Mucosa of descending colon (tissue), 3 donors: Measurements from ENCODE around the gene MAP7D1. TPM values are rescaled to one million over a fixed set of nuclear protein-coding genes. Genes with fewer than 3 reads are reported as not detected.
"Not testable (repeated sequence)": the region's sequence is repeated elsewhere in the genome, so short reads cannot be mapped to it uniquely, and the experiment has no call there.

Source experiments
- ATAC-seq: fragments of 200-7000 bp; cut with Tn5 transposase; one replicate; pipeline ENCODE4 v1.9.1; 2020; ENCODE audit warnings: mild to moderate bottlenecking, moderate library complexity
- DNase-seq, 3 donors: peaks; one replicate each; pipeline ENCODE4 v3.0.0-alpha.2; 2020
- H3K36me3 ChIP-seq: fragments of 200-600 bp; one replicate; pipeline ENCODE4 v1.8.0; 2021; ENCODE audit warnings: low read depth, mild to moderate bottlenecking
- H3K4me1 ChIP-seq: fragments of 200-600 bp; one replicate; pipeline ENCODE4 v1.8.0; 2021; ENCODE audit warnings: low read depth, mild to moderate bottlenecking
- H3K4me3 ChIP-seq: fragments of 200-600 bp; one replicate; pipeline ENCODE4 v1.8.0; 2021; ENCODE audit warnings: mild to moderate bottlenecking
- H3K9me3 ChIP-seq: fragments of 200-600 bp; one replicate; pipeline ENCODE4 v1.8.0; 2021; ENCODE audit warnings: mild to moderate bottlenecking
- intact Hi-C, 2 donors: fragments of 100-400 bp; cut with DNase I in 1 of 2; cut with micrococcal nuclease in 1 of 2; formaldehyde crosslinking; loops; one replicate each; pipeline versions ENCODE4 v1.11.0 to v1.11.1; 2022; cut with DNase I, micrococcal nuclease
- total RNA-seq, 3 donors: library from RNA; stranded (reverse); fragmentation: NEBNext Ultra II Directional in 2 of 3; extraction: Animal tissue kit (Norgen Biotek cat#: 25700) in 2 of 3; gene quantifications; one replicate each; pipeline versions ENCODE4 v1.2.1 to v1.2.4, GENCODE V29; 2021 to 2023
- TF ChIP-seq, protein P1 (sequence below): fragments of 200-600 bp; IDR thresholded peaks from one replicate; pipeline ENCODE4 v1.8.0; 2022; ENCODE audit warnings: antibody characterized with exemption, mild to moderate bottlenecking
- donor health status: DM: no; HTN: no; CAD: no; lungs with moderate emphysema.
- donor health status: DM: no; HTN: no; CAD: no.
- donor health status: DM: no; HTN: yes; CAD: no.

Gene MAP7D1
- total RNA-seq, 3 donors from 2014 or later = 41.5 to 161 (median 61.9) TPM

DNA sequence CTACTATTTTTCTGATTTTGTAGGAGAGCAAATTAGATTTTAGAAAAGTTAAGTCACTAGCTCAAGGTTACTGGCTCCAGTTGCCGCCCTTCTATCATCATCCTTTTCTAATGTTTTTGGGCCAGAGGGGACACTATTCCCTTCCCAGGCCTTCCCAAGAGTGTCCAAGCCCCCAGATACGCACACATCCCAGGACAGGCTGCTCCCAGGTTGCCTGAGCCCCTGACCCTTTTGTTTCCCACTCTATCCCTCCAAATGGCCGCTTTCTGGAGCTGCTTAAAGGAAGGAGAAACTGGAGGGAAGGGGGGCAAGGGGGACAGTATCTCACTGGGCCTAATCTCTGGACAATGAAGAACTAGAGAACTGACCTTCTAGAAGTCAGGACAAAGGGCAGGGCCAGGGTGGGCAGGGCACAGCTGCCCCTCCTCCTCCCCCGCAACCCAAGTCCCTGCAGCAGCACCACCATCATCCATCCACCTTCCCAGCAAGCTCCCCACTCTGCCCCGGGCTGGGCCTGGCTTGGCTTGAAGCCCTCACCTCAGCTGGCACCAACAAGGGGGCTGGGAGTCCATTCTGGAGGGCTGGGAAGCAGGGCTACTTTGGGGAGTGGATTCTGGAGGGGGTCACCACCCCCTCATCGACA is 1.1 kb upstream of the MAP7D1 start:
- peaks cover 40% of the 10 kb centered on the region for H3K4me1 ChIP-seq

DNA sequence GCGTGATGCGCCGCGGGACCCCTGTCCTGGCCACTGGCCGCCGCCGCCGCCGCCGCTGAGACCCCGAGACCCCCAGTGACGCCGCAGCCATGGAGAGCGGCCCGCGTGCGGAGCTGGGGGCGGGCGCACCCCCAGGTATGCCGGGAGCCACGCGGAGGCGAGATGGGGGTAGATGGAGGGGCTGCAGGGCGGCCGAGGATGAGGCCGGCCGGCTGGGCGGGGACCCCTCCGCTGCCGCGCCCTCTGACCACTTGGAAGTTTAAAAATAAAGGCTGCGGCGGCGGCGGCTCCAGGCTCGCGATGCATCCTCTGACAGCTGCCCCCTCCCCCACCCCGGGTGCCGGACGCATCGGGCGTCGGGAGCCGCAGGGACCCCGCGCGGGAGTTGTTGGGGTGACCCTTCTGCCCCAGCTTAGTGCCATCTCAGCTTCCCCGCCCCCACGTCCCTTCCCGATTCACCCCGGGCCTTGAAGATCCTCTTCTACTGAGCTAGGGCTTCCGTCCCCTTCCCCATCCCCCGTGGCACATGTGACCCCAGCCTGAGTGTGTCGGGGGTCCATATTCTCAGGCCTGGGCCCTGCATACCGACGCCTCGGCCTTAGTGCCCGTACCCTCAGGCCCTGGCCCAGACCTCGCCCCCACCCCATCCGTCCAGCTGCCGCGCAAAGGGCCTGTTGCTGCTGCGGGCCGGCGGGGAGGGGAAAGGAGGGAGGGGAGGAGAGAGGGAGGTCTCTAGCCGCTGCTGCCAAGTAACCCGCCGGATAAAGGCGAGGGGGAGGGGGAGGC is 562 bp downstream of the MAP7D1 start:
- Histone ChIP-seq H3K36me3 (no peaks in the 10 kb centered on the region), H3K4me3 (peak overlapping the region; percentile 98), H3K4me1 (peaks cover 31% of the 10 kb centered on the region), H3K9me3 (no peaks in the 10 kb centered on the region)
- TF ChIP-seq, protein P1, sequence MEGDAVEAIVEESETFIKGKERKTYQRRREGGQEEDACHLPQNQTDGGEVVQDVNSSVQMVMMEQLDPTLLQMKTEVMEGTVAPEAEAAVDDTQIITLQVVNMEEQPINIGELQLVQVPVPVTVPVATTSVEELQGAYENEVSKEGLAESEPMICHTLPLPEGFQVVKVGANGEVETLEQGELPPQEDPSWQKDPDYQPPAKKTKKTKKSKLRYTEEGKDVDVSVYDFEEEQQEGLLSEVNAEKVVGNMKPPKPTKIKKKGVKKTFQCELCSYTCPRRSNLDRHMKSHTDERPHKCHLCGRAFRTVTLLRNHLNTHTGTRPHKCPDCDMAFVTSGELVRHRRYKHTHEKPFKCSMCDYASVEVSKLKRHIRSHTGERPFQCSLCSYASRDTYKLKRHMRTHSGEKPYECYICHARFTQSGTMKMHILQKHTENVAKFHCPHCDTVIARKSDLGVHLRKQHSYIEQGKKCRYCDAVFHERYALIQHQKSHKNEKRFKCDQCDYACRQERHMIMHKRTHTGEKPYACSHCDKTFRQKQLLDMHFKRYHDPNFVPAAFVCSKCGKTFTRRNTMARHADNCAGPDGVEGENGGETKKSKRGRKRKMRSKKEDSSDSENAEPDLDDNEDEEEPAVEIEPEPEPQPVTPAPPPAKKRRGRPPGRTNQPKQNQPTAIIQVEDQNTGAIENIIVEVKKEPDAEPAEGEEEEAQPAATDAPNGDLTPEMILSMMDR = no peak
- ATAC-seq (peak; percentile 37), DNase-seq (peak; percentile 78 to 85 (median 79))
- intact Hi-C loops = no loop called here

More for the DNA sequence above, 1.1 kb upstream of the MAP7D1 start:
- Histone ChIP-seq H3K9me3 (no peaks in the 10 kb centered on the region), H3K36me3 (no peaks in the 10 kb centered on the region), H3K4me3 (no peak overlapping the region)
- ATAC-seq (no peak), DNase-seq (peak in 1 of 3 donors; percentile 64)
- intact Hi-C loops = no loop called here
- TF ChIP-seq, protein P1 = no peak

DNA sequence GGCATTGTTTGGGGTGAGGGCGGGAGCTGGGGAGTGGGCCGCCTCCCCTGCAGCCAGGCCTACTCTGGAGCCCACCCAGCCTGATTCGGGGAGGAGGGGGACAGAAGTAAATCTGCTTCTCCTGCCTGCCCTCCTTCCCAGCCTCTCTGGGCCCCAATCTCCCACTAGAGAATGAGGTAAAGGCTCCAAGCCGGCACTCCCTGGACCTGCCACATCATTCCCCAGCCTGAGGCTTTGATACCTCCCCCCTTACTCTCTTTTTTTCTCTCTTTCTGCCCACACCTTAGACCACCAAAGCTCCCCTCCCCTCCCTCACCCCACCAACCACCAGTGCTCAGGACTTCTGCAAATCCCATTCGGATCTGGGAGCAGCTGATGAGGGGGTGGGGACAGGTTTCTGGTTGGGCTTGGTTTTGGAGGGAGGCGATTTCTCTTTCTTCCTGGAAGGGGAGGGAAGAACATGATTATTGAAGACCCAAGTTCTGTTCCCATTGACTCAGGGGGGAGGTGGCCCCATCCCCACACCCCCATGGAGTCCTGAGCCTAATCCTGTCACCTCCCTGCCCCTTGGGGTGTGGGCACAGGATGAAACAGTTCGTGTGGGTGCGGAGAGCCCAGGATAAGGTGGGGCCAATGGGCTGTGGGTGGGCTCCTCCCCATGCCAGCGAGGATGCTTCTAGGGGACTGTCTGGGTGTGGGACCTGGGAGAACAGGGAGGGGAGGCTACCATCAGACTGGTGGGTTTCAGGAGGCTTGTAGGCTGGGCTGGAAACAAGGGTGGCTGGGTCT is 1.3 kb downstream of the MAP7D1 start:
- Histone ChIP-seq H3K4me1 (peaks cover 29% of the 10 kb centered on the region), H3K9me3 (no peaks in the 10 kb centered on the region), H3K4me3 (peak overlapping the region; percentile 98), H3K36me3 (no peaks in the 10 kb centered on the region)
- DNase-seq (no peak), ATAC-seq (no peak)
- intact Hi-C loops = no loop called here
- TF ChIP-seq, protein P1 = no peak

DNA sequence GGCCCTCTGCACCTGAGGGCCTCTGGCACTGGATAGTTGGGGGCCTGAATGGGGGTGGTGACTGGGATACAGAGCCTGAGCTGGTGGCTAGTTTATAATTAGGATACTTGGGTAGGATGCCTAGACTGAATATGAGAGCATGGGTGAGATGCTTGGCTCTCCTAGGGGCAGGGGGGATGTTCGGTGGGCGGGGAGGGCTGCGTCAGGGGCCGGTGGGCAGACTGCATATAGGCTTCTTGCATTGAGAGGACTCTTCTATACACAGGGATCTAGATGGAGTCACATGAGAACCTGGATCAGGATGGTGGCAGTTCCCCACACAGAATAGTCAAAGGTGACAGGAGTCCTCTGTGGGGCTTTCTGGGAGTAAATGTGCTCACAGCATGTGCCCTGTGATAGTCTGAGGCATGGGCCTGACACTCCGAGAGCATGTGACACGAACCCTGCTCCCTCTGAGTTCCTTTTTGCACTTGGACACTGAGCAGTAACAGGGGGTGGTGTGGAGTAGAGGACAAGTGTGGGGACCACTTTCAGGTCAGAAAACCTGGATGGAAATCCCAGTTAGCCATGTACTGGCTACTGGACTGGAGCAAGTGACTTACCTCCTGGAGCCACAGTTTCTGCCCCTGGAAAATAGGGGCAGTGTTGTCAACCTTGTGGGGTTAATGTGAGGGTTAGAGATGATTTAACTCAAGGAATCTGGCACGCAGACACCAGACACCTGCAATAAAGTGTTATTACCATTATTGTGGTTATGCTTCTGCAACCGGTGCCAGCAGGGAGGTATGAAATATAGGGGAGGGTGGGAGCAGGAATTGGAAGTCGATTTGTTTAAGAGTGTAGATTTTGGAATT is 2.2 kb downstream of the MAP7D1 start:
- no peaks in the 10 kb centered on the region for H3K9me3 ChIP-seq
- TF ChIP-seq, protein P1 = no peak
- DNase-seq = no peak
- intact Hi-C loops = no loop called here
- H3K4me3 ChIP-seq = no peak overlapping the region
- ATAC-seq = no peak
- H3K36me3 ChIP-seq = no peaks in the 10 kb centered on the region
- H3K4me1 ChIP-seq = peaks cover 31% of the 10 kb centered on the region

DNA sequence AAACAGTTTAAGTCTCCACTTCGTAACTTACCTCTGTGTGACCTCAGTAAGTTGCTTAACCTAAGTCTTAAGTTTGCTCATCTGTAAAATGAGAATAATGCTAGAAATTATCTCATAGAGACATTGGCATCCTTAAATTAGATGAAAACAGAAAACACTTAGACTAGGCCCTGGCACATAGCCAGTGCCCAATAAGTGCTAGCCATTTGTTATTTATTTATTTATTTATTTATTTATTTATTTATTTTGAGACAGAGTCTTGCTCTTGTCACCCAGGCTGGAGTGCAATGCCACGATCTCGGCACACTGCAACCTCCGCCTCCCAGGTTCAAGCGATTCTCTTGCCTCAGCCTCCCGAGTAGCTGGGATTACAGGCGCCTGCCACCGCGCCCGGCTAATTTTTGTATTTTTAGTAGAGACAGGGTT is 2.9 kb downstream of the MAP7D1 start:
- H3K9me3 ChIP-seq, H3K36me3 ChIP-seq, intact Hi-C loops, ATAC-seq, H3K4me3 ChIP-seq, DNase-seq: not testable (repeated sequence)
- H3K4me1 ChIP-seq = peaks cover 31% of the 10 kb centered on the region
